ENCODE measurements around the gene TBX3. TPM values are rescaled to one million over a fixed set of nuclear protein-coding genes. Genes with fewer than 3 reads are reported as not detected.

Gene TBX3
- total and polyA plus RNA-seq, 3 experiments from 2014 or later, result not detected

GRCh38 chr12:114656906-114657596 is 26.9 kb downstream of the TBX3 start:
- H3K27me3 ChIP-seq (ENCODE audit: insufficient read depth, low read length, poor library complexity, severe bottlenecking), result no peaks in the 10 kb centered on the region
- Mint-ChIP-seq H3K36me3 (no peaks in the 10 kb centered on the region), H3K4me3 (no peak overlapping the region)

GRCh38 chr12:114655934-114656749 is 27.8 kb downstream of the TBX3 start:
- no peaks in the 10 kb centered on the region for H3K36me3 Mint-ChIP-seq
- no peak overlapping the region for H3K27ac Mint-ChIP-seq
- peaks cover 7 to 12% of the 10 kb centered on the region in 2 donors for H3K27me3 Mint-ChIP-seq
- POLR2A ChIA-PET, result no interaction called here
- no peak overlapping the region for H3K4me3 Mint-ChIP-seq
- Histone ChIP-seq H3K27me3 (ENCODE audit: insufficient read depth, low read length, poor library complexity, severe bottlenecking) (no peaks in the 10 kb centered on the region), H3K4me3 (ENCODE audit: low read length) (no peak overlapping the region), H3K27ac (ENCODE audit: low read depth, low read length) (no peak overlapping the region), H3K9me3 (ENCODE audit: low read length) (no peaks in the 10 kb centered on the region), H3K4me1 (ENCODE audit: insufficient read depth, low read length) (no peaks in the 10 kb centered on the region), H3K36me3 (ENCODE audit: insufficient read depth, low read length) (no peaks in the 10 kb centered on the region)
- CTCF ChIA-PET, result no interaction called here
- no peak for DNase-seq
- no peaks in the 10 kb centered on the region for H3K4me1 Mint-ChIP-seq
- H3K9me3 Mint-ChIP-seq, result no peaks in the 10 kb centered on the region

More at GRCh38 chr12:114656906-114657596, 26.9 kb downstream of the TBX3 start:
- Mint-ChIP-seq H3K27me3 (peaks cover 7 to 12% of the 10 kb centered on the region in 2 donors), H3K9me3 (no peaks in the 10 kb centered on the region), H3K4me1 (no peaks in the 10 kb centered on the region), H3K27ac (no peak overlapping the region)
- H3K36me3 ChIP-seq (ENCODE audit: insufficient read depth, low read length), result no peaks in the 10 kb centered on the region
- H3K4me1 ChIP-seq (ENCODE audit: insufficient read depth, low read length), result no peaks in the 10 kb centered on the region
- H3K4me3 ChIP-seq (ENCODE audit: low read length), result no peak overlapping the region
- DNase-seq, result no peak
- POLR2A ChIA-PET, result no interaction called here
- no peak overlapping the region for H3K27ac ChIP-seq (ENCODE audit: low read depth, low read length)
- CTCF ChIA-PET, result no interaction called here
- H3K9me3 ChIP-seq (ENCODE audit: low read length), result no peaks in the 10 kb centered on the region

GRCh38 chr12:114649585-114649984 is 34.4 kb downstream of the TBX3 start:
- Histone ChIP-seq H3K4me1 (ENCODE audit: insufficient read depth, low read length) (no peaks in the 10 kb centered on the region), H3K27ac (ENCODE audit: low read depth, low read length) (no peak overlapping the region), H3K27me3 (ENCODE audit: insufficient read depth, low read length, poor library complexity, severe bottlenecking) (no peaks in the 10 kb centered on the region), H3K36me3 (ENCODE audit: insufficient read depth, low read length) (no peaks in the 10 kb centered on the region), H3K9me3 (ENCODE audit: low read length) (no peaks in the 10 kb centered on the region), H3K4me3 (ENCODE audit: low read length) (no peak overlapping the region)
- H3K27me3 Mint-ChIP-seq, result peaks cover 3% of the 10 kb centered on the region in 2 donors
- POLR2A ChIA-PET, result no interaction called here
- H3K36me3 Mint-ChIP-seq, result no peaks in the 10 kb centered on the region
- peaks cover 0 to 2% (median 0%) of the 10 kb centered on the region in 5 donors for H3K9me3 Mint-ChIP-seq
- no peaks in the 10 kb centered on the region for H3K4me1 Mint-ChIP-seq
- no peak overlapping the region for H3K4me3 Mint-ChIP-seq
- no peak overlapping the region for H3K27ac Mint-ChIP-seq
- CTCF ChIA-PET, result no interaction called here
- no peak for DNase-seq

- ChIA-PET POLR2A (no interaction called here), CTCF (no interaction called here)
- H3K9me3 Mint-ChIP-seq, result peaks cover 0 to 2% (median 0%) of the 10 kb centered on the region in 5 donors
- no peaks in the 10 kb centered on the region for H3K4me1 Mint-ChIP-seq
- H3K36me3 Mint-ChIP-seq, result no peaks in the 10 kb centered on the region
- Histone ChIP-seq H3K4me3 (ENCODE audit: low read length) (no peak overlapping the region), H3K27me3 (ENCODE audit: insufficient read depth, low read length, poor library complexity, severe bottlenecking) (no peaks in the 10 kb centered on the region), H3K9me3 (ENCODE audit: low read length) (no peaks in the 10 kb centered on the region), H3K36me3 (ENCODE audit: insufficient read depth, low read length) (no peaks in the 10 kb centered on the region), H3K4me1 (ENCODE audit: insufficient read depth, low read length) (no peaks in the 10 kb centered on the region), H3K27ac (ENCODE audit: low read depth, low read length) (no peak overlapping the region)
- no peak overlapping the region for H3K4me3 Mint-ChIP-seq
- peaks cover 1 to 3% of the 10 kb centered on the region in 2 donors for H3K27me3 Mint-ChIP-seq
- no peak overlapping the region for H3K27ac Mint-ChIP-seq
- DNase-seq, result no peak
These were observed 35.3 kb downstream of the TBX3 start for GRCh38 chr12:114648711-114649110.

- Mint-ChIP-seq H3K27me3 (peaks cover 0 to 2% of the 10 kb centered on the region in 2 donors), H3K9me3 (peaks cover 0 to 2% (median 0%) of the 10 kb centered on the region in 5 donors), H3K36me3 (no peaks in the 10 kb centered on the region), H3K27ac (no peak overlapping the region), H3K4me3 (no peak overlapping the region), H3K4me1 (no peaks in the 10 kb centered on the region)
- Histone ChIP-seq H3K4me3 (ENCODE audit: low read length) (no peak overlapping the region), H3K36me3 (ENCODE audit: insufficient read depth, low read length) (no peaks in the 10 kb centered on the region), H3K27ac (ENCODE audit: low read depth, low read length) (no peak overlapping the region), H3K4me1 (ENCODE audit: insufficient read depth, low read length) (no peaks in the 10 kb centered on the region), H3K27me3 (ENCODE audit: insufficient read depth, low read length, poor library complexity, severe bottlenecking) (no peaks in the 10 kb centered on the region), H3K9me3 (ENCODE audit: low read length) (no peaks in the 10 kb centered on the region)
- no peak for DNase-seq
- ChIA-PET CTCF (no interaction called here), POLR2A (no interaction called here)
These were observed 45.1 kb downstream of the TBX3 start for GRCh38 chr12:114638790-114639435.

GRCh38 chr12:114636723-114637480 is 47.1 kb downstream of the TBX3 start:
- no peak overlapping the region for H3K4me3 ChIP-seq (ENCODE audit: low read length)
- H3K4me1 Mint-ChIP-seq, result no peaks in the 10 kb centered on the region
- H3K9me3 Mint-ChIP-seq, result peaks cover 0 to 2% (median 0%) of the 10 kb centered on the region in 5 donors
- no peak overlapping the region for H3K27ac ChIP-seq (ENCODE audit: low read depth, low read length)
- no peaks in the 10 kb centered on the region for H3K4me1 ChIP-seq (ENCODE audit: insufficient read depth, low read length)
- H3K27me3 Mint-ChIP-seq, result peaks cover 0 to 2% of the 10 kb centered on the region in 2 donors
- H3K4me3 Mint-ChIP-seq, result no peak overlapping the region
- DNase-seq, result no peak
- no peak overlapping the region for H3K27ac Mint-ChIP-seq
- no peaks in the 10 kb centered on the region for H3K36me3 ChIP-seq (ENCODE audit: insufficient read depth, low read length)
- POLR2A ChIA-PET, result no interaction called here
- H3K9me3 ChIP-seq (ENCODE audit: low read length), result no peaks in the 10 kb centered on the region
- H3K36me3 Mint-ChIP-seq, result no peaks in the 10 kb centered on the region
- CTCF ChIA-PET, result no interaction called here
- no peaks in the 10 kb centered on the region for H3K27me3 ChIP-seq (ENCODE audit: insufficient read depth, low read length, poor library complexity, severe bottlenecking)

GRCh38 chr12:114631242-114631641 is 52.7 kb downstream of the TBX3 start:
- Histone ChIP-seq H3K36me3 (ENCODE audit: insufficient read depth, low read length) (no peaks in the 10 kb centered on the region), H3K4me3 (ENCODE audit: low read length) (no peak overlapping the region), H3K9me3 (ENCODE audit: low read length) (no peaks in the 10 kb centered on the region), H3K4me1 (ENCODE audit: insufficient read depth, low read length) (no peaks in the 10 kb centered on the region), H3K27ac (ENCODE audit: low read depth, low read length) (no peak overlapping the region), H3K27me3 (ENCODE audit: insufficient read depth, low read length, poor library complexity, severe bottlenecking) (no peaks in the 10 kb centered on the region)
- DNase-seq, result no peak
- no peak overlapping the region for H3K27ac Mint-ChIP-seq
- ChIA-PET POLR2A (no interaction called here), CTCF (no interaction called here)
- H3K27me3 Mint-ChIP-seq, result peaks cover 0 to 1% of the 10 kb centered on the region in 2 donors
- peaks cover 0 to 3% (median 0%) of the 10 kb centered on the region in 5 donors for H3K9me3 Mint-ChIP-seq
- no peaks in the 10 kb centered on the region for H3K4me1 Mint-ChIP-seq
- peaks cover 0 to 1% (median 0%) of the 10 kb centered on the region in 3 donors for H3K36me3 Mint-ChIP-seq
- H3K4me3 Mint-ChIP-seq, result no peak overlapping the region
